HL-60 (cell line): ENCODE data around the gene TMEM253.

Experiments
- DNase-seq, 2 experiments: peaks; one replicate each; pipeline ENCODE4 v3.0.0-alpha.2; 2010 to 2020; ENCODE audit warnings: low read depth in 1 of 2, low spot score in 1 of 2
- H3K27ac ChIP-seq: fragments of 250-450 bp; sonication (Bioruptor Pico); replicated peaks from 2 replicates; pipeline ENCODE4 v1.5.1; 2020; ENCODE audit warnings: mild to moderate bottlenecking, moderate library complexity
- H3K27me3 ChIP-seq: fragments of 250-450 bp; sonication (Bioruptor Pico); 2 replicates; pipeline ENCODE4 v1.5.1; 2021; ENCODE audit warnings: mild to moderate bottlenecking, moderate library complexity; ENCODE audit not compliant: insufficient read depth, poor library complexity, severe bottlenecking
- H3K4me3 ChIP-seq: replicated peaks from 2 replicates; pipeline ENCODE4 v1.5.1; 2011; ENCODE audit warnings: mild to moderate bottlenecking, control low read depth, low read length; ENCODE audit not compliant: insufficient read depth
- GABPA ChIP-seq: IDR thresholded peaks from 2 replicates; pipeline ENCODE4 v1.6.1; 2012; ENCODE audit warnings: low read depth
- POLR2AphosphoS5 ChIP-seq: IDR thresholded peaks from 2 replicates; pipeline ENCODE4 v1.6.1; 2012; ENCODE audit warnings: low read depth
- SPI1 ChIP-seq: IDR thresholded peaks from 2 replicates; pipeline ENCODE4 v1.6.1; 2012; ENCODE audit warnings: low read depth, mild to moderate bottlenecking, borderline replicate concordance
- TF ChIP-seq, protein P1 (sequence below): IDR thresholded peaks from one replicate; pipeline ENCODE4 v1.5.1; 2011; ENCODE audit warnings: low read length, control low read depth, inconsistent platforms; ENCODE audit not compliant: insufficient read depth
- TF ChIP-seq, protein P2 (sequence below): IDR thresholded peaks from 2 replicates; pipeline ENCODE4 v1.6.1; 2012; ENCODE audit warnings: low read depth; ENCODE audit not compliant: insufficient replicate concordance

The TMEM253 gene

GRCh38 chr14:21145437-21145836, 44.6 kb downstream of the TMEM253 start:
- Histone ChIP-seq H3K27ac (no peak overlapping the region), H3K4me3 (no peak overlapping the region), H3K27me3 (no peaks in the 10 kb centered on the region)
- DNase-seq = no peak
- TF ChIP-seq GABPA (no peak), SPI1 (no peak), POLR2AphosphoS5 (no peak)
- TF ChIP-seq, protein P1, sequence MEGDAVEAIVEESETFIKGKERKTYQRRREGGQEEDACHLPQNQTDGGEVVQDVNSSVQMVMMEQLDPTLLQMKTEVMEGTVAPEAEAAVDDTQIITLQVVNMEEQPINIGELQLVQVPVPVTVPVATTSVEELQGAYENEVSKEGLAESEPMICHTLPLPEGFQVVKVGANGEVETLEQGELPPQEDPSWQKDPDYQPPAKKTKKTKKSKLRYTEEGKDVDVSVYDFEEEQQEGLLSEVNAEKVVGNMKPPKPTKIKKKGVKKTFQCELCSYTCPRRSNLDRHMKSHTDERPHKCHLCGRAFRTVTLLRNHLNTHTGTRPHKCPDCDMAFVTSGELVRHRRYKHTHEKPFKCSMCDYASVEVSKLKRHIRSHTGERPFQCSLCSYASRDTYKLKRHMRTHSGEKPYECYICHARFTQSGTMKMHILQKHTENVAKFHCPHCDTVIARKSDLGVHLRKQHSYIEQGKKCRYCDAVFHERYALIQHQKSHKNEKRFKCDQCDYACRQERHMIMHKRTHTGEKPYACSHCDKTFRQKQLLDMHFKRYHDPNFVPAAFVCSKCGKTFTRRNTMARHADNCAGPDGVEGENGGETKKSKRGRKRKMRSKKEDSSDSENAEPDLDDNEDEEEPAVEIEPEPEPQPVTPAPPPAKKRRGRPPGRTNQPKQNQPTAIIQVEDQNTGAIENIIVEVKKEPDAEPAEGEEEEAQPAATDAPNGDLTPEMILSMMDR = no peak
- TF ChIP-seq, protein P2, sequence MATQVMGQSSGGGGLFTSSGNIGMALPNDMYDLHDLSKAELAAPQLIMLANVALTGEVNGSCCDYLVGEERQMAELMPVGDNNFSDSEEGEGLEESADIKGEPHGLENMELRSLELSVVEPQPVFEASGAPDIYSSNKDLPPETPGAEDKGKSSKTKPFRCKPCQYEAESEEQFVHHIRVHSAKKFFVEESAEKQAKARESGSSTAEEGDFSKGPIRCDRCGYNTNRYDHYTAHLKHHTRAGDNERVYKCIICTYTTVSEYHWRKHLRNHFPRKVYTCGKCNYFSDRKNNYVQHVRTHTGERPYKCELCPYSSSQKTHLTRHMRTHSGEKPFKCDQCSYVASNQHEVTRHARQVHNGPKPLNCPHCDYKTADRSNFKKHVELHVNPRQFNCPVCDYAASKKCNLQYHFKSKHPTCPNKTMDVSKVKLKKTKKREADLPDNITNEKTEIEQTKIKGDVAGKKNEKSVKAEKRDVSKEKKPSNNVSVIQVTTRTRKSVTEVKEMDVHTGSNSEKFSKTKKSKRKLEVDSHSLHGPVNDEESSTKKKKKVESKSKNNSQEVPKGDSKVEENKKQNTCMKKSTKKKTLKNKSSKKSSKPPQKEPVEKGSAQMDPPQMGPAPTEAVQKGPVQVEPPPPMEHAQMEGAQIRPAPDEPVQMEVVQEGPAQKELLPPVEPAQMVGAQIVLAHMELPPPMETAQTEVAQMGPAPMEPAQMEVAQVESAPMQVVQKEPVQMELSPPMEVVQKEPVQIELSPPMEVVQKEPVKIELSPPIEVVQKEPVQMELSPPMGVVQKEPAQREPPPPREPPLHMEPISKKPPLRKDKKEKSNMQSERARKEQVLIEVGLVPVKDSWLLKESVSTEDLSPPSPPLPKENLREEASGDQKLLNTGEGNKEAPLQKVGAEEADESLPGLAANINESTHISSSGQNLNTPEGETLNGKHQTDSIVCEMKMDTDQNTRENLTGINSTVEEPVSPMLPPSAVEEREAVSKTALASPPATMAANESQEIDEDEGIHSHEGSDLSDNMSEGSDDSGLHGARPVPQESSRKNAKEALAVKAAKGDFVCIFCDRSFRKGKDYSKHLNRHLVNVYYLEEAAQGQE = no peak

DNA sequence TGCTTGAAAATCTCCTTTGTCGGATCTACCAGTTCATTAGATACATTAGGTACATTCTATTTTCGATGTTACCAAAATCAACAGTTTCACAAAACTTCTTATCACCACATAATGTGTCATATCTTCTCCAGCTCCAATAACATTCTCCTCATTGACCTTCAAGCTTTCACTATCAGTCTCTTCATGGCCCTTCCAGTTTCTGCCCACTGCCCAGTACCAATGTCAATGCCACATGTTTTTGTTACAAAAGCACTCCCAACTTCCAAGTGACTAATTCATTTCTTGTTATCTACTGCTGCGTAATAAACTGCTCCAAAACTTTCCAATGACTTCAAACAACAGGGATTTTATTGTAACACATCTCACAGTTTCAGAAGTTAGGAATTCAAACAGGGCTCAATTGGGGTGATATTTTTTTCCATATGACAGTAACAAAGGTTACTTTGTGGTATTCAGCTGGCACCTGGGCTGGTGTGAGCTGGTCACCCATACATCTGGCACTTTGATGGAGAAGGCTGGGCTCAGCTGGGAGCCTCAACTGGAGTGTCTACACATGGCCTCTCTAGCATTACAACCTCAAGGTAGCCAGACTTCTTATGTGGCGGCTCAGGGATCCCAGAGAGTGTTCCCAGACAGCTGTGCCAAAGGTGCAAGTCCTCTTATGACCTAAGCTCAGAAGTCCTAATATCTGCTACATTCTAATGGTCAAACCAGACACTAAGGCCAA, 48.9 kb downstream of the TMEM253 start:
- TF ChIP-seq, protein P1 = no peak
- TF ChIP-seq SPI1 (no peak), GABPA (no peak), POLR2AphosphoS5 (no peak)
- TF ChIP-seq, protein P2 = no peak
- no peaks in the 10 kb centered on the region for H3K27me3 ChIP-seq
- no peak for DNase-seq
- H3K4me3 ChIP-seq = no peak overlapping the region
- H3K27ac ChIP-seq = no peak overlapping the region
